Non-pigmented ciliary epithelial cell (primary cell): ENCODE measurements around the gene POU2AF3.

Experiments used
- DNase-seq: peaks from one replicate; pipeline ENCODE4 v3.0.0-alpha.2; 2010; ENCODE audit warnings: low read depth

Gene POU2AF3

GRCh38 chr11:111329306-111330204 lies 31.2 kb downstream of the POU2AF3 start:
- DNase-seq = no peak

GRCh38 chr11:111330234-111330893 lies 32.0 kb downstream of the POU2AF3 start:
- no peak for DNase-seq

GRCh38 chr11:111331711-111332479 lies 33.5 kb downstream of the POU2AF3 start:
- DNase-seq = no peak

- DNase-seq = no peak
Observed at GRCh38 chr11:111334532-111335502, 36.5 kb downstream of the POU2AF3 start.

- no peak for DNase-seq
Observed at GRCh38 chr11:111335549-111335948, 37.2 kb downstream of the POU2AF3 start.

- DNase-seq = no peak
Observed at GRCh38 chr11:111336062-111336461, 37.7 kb downstream of the POU2AF3 start.

GRCh38 chr11:111336582-111337256 lies 38.4 kb downstream of the POU2AF3 start:
- no peak for DNase-seq

- DNase-seq = no peak
Observed at GRCh38 chr11:111339758-111340388, 41.5 kb downstream of the POU2AF3 start.

- no peak for DNase-seq
Observed at GRCh38 chr11:111342329-111342728, 44.0 kb downstream of the POU2AF3 start.

- DNase-seq = no peak
Observed at GRCh38 chr11:111344032-111344431, 45.7 kb downstream of the POU2AF3 start.

GRCh38 chr11:111347002-111347722 lies 48.8 kb downstream of the POU2AF3 start:
- no peak for DNase-seq

GRCh38 chr11:111347723-111348115 lies 49.4 kb downstream of the POU2AF3 start:
- DNase-seq = no peak

GRCh38 chr11:111348147-111348546 lies 49.8 kb downstream of the POU2AF3 start:
- no peak for DNase-seq

GRCh38 chr11:111349191-111349695 lies 50.9 kb downstream of the POU2AF3 start:
- DNase-seq = no peak

- DNase-seq = no peak
Observed at GRCh38 chr11:111350811-111351210, 52.5 kb downstream of the POU2AF3 start.

- no peak for DNase-seq
Observed at GRCh38 chr11:111351374-111352055, 53.2 kb downstream of the POU2AF3 start.

GRCh38 chr11:111352231-111352746 lies 53.9 kb downstream of the POU2AF3 start:
- no peak for DNase-seq

- DNase-seq = no peak
Observed at GRCh38 chr11:111352935-111353710, 54.8 kb downstream of the POU2AF3 start.
